Mesenchymal stem cell (in vitro differentiated cells and primary cell): ENCODE data around the gene C12orf60.

Experiments used
- DNase-seq: peaks from one replicate; pipeline ENCODE4 v3.0.0-alpha.2; 2013
- H2AFZ ChIP-seq: one replicate; pipeline ENCODE4 v1.6.1; 2013; ENCODE audit warnings: low read depth, mild to moderate bottlenecking, control low read depth, inconsistent platforms, low read length, moderate library complexity
- H2AK5ac ChIP-seq: 2 replicates; pipeline ENCODE4 v1.6.1; 2013; ENCODE audit warnings: low read length, moderate library complexity, mild to moderate bottlenecking, inconsistent platforms; ENCODE audit not compliant: severe bottlenecking
- H2BK120ac ChIP-seq: one replicate; pipeline ENCODE4 v1.6.1; 2013; ENCODE audit warnings: low read depth, mild to moderate bottlenecking, inconsistent platforms, low read length, moderate library complexity
- H2BK12ac ChIP-seq, 2 experiments: one replicate each; pipeline ENCODE4 v1.6.1; 2013; ENCODE audit warnings: inconsistent platforms in 2 of 2, low read length in 2 of 2, mild to moderate bottlenecking in 2 of 2, moderate library complexity in 2 of 2, control low read depth in 1 of 2
- H2BK15ac ChIP-seq: one replicate; pipeline ENCODE4 v1.6.1; 2013; ENCODE audit warnings: mild to moderate bottlenecking, low read depth, inconsistent platforms; ENCODE audit not compliant: poor library complexity, severe bottlenecking
- H2BK5ac ChIP-seq: 2 replicates; pipeline ENCODE4 v1.6.1; 2013; ENCODE audit warnings: low read depth, mild to moderate bottlenecking, low read length, control low read depth, inconsistent platforms; ENCODE audit not compliant: poor library complexity, severe bottlenecking
- H3K14ac ChIP-seq, 2 experiments: one replicate each; pipeline ENCODE4 v1.6.1; 2013; ENCODE audit warnings: inconsistent platforms in 2 of 2, low read length in 2 of 2, control low read depth in 1 of 2, mild to moderate bottlenecking in 1 of 2, moderate library complexity in 1 of 2
- H3K18ac ChIP-seq, 2 experiments: one replicate each; pipeline ENCODE4 v1.6.1; 2013; ENCODE audit warnings: inconsistent platforms in 2 of 2, low read length in 2 of 2, control low read depth in 1 of 2, low read depth in 1 of 2, mild to moderate bottlenecking in 1 of 2
- H3K23ac ChIP-seq, 2 experiments: one replicate each; pipeline ENCODE4 v1.6.1; 2013; ENCODE audit warnings: inconsistent platforms in 2 of 2, low read length in 2 of 2, mild to moderate bottlenecking in 2 of 2, moderate library complexity in 2 of 2, control low read depth in 1 of 2
- H3K27ac ChIP-seq: 2 replicates; pipeline ENCODE4 v1.5.1; 2013; ENCODE audit warnings: mild to moderate bottlenecking, moderate library complexity, low read length, control low read depth, inconsistent platforms; ENCODE audit not compliant: poor library complexity, severe bottlenecking
- H3K27me3 ChIP-seq, 2 experiments: 2 replicates each; pipeline versions ENCODE4 v1.6.1 to v1.7.0; 2013; ENCODE audit warnings: low read length in 2 of 2, mild to moderate bottlenecking in 2 of 2, moderate library complexity in 2 of 2, control low read depth in 1 of 2, inconsistent platforms in 1 of 2; ENCODE audit not compliant: control insufficient read depth in 1 of 2, insufficient read depth in 1 of 2
- H3K36me3 ChIP-seq, 2 experiments: 2 replicates each; pipeline versions ENCODE4 v1.6.1 to v1.7.0; 2013; ENCODE audit warnings: low read length in 2 of 2, control low read depth in 1 of 2, inconsistent platforms in 1 of 2, low read depth in 1 of 2, mild to moderate bottlenecking in 1 of 2; ENCODE audit not compliant: insufficient read depth in 2 of 2, control insufficient read depth in 1 of 2
- H3K4ac ChIP-seq, 2 experiments: one replicate each; pipeline ENCODE4 v1.6.1; 2013; ENCODE audit warnings: inconsistent platforms in 2 of 2, low read length in 2 of 2, mild to moderate bottlenecking in 2 of 2, moderate library complexity in 2 of 2, control low read depth in 1 of 2, low read depth in 1 of 2
- H3K4me1 ChIP-seq: 2 replicates; pipeline ENCODE4 v1.6.1; 2013; ENCODE audit warnings: low read depth, low read length, control low read depth; ENCODE audit not compliant: control insufficient read depth, insufficient read depth
- H3K4me2 ChIP-seq: 2 replicates; pipeline ENCODE4 v1.6.1; 2013; ENCODE audit warnings: low read length, mild to moderate bottlenecking, inconsistent platforms; ENCODE audit not compliant: poor library complexity, severe bottlenecking
- H3K4me3 ChIP-seq, 2 experiments: 2 replicates each; pipeline versions ENCODE4 v1.5.1 to v1.7.0; 2013; ENCODE audit warnings: low read length in 2 of 2, mild to moderate bottlenecking in 2 of 2, control low read depth in 1 of 2, low read depth in 1 of 2; ENCODE audit not compliant: insufficient read depth in 1 of 2
- H3K79me1 ChIP-seq: replicated peaks from 2 replicates; pipeline ENCODE4 v1.6.1; 2013; ENCODE audit warnings: mild to moderate bottlenecking, control low read depth, low read length, inconsistent platforms; ENCODE audit not compliant: poor library complexity, severe bottlenecking
- H3K9ac ChIP-seq: 2 replicates; pipeline ENCODE4 v1.7.0; 2013; ENCODE audit warnings: mild to moderate bottlenecking, low read length, moderate library complexity
- H3K9me3 ChIP-seq: 2 replicates; pipeline ENCODE4 v1.7.0; 2013; ENCODE audit warnings: mild to moderate bottlenecking, low read length; ENCODE audit not compliant: control insufficient read depth
- H4K8ac ChIP-seq: one replicate; pipeline ENCODE4 v1.6.1; 2013; ENCODE audit warnings: inconsistent platforms, mild to moderate bottlenecking, low read length, moderate library complexity
- H4K91ac ChIP-seq: one replicate; pipeline ENCODE4 v1.6.1; 2013; ENCODE audit warnings: mild to moderate bottlenecking, low read length, inconsistent platforms
- WGBS: methylation state at CpG from one replicate; pipeline ENCODE4 v1.1.7; 2013; ENCODE audit warnings: mixed read lengths; 5-methylcytosine and 5-hydroxymethylcytosine counted together

Gene C12orf60

DNA sequence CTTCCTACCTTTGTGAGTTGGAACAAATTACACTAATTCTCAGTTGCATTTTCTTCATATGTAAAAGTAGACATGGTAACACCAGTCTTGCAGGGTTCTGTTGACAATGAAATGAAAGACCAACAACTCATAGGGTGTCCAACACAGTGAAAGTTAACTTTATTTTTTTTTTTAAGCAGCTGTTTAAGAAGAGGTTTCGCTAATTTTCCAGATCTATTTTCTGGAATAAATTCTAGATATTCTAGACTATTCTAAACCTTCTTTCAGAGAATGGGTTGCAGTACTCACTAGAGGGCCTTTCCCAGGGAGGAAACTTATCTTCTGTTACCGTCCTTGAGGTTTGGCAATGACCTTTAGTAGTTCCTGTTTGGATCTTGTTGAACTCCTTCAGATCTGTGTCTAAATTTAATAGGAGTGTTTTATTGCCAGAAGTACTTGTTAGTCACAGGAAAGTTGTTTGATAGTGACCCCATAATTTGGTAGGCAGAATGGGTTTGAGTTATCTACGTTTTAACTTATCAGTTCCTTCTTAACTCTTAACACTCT lies 42.6 kb downstream of the C12orf60 start:
- no peaks in the 10 kb centered on the region for H3K27me3 ChIP-seq

DNA sequence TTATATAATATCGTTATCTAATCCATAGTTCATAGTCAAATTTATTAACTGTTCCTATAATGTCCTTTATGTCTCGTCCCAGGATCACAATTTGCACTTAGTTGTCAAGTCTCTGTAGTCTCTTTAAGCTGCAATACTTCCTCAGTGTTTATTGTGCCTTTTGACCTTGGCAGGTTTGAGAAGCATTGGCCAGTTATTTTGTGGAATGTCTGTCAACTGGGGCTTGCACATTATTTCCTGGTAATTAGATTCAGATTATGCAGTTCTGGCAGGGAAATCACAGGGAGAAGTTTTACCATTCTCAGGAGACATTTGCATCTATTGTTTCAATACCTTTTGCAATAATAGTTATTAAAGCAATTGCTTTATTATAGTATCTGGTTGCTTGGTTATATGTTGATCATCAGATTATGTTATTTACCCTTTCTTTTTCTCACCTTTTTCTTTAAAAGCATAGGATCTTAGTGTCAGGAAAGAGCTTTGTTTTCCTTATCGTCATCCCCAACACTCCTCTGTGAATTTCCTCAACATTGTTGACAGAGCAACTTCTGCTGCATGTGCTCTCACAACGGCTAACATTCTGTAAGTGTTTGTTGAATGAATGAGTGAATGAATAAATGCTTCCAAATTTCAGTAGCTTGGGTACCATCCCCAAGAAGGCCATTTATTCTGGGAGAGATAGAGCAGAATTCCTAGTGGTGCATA lies 43.6 kb downstream of the C12orf60 start:
- no peak overlapping the region for H3K23ac ChIP-seq
- 97% methylated on average over 3 of the region's 4 CpGs for WGBS

More for the DNA sequence above, 42.6 kb downstream of the C12orf60 start:
- Histone ChIP-seq H4K91ac (no peak overlapping the region), H3K4me1 (peaks cover 2% of the 10 kb centered on the region), H3K79me1 (no peaks in the 10 kb centered on the region), H3K9ac (no peak overlapping the region), H3K23ac (no peak overlapping the region), H3K36me3 (no peaks in the 10 kb centered on the region), H2AFZ (no peak overlapping the region), H3K27ac (no peak overlapping the region), H3K14ac (no peak overlapping the region), H3K4me3 (no peak overlapping the region), H3K9me3 (no peaks in the 10 kb centered on the region), H3K4ac (no peak overlapping the region), H3K18ac (no peak overlapping the region), H2BK120ac (no peak overlapping the region), H2BK12ac (no peak overlapping the region), H2BK5ac (no peak overlapping the region), H3K4me2 (no peak overlapping the region), H2BK15ac (no peak overlapping the region), H4K8ac (no peak overlapping the region), H2AK5ac (no peak overlapping the region)
- 6% methylated on average over 1 of the region's 3 CpGs for WGBS
- no peak for DNase-seq

DNA sequence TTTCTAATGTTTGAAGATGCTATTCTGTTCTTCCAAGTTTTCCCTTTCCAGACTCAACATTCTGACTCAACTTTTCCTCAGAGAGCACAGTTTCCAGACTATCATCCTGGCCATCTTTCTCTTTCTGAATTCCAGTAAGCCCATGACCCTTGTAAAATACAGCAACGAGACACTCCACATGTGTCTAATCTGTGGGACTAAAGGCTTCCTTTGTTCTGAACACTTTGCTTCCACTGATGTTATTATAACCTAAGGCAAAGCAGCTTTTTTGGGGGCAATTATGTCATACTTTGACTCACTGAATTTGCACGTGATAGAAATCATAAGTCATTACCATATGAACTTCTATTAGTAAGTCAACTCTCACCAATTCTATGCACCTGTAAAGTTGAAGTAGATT lies 46.2 kb downstream of the C12orf60 start:
- Histone ChIP-seq H3K4me1 (no peaks in the 10 kb centered on the region), H3K23ac (no peak overlapping the region), H2BK15ac (no peak overlapping the region), H3K4me2 (no peak overlapping the region), H2BK5ac (no peak overlapping the region), H2BK120ac (no peak overlapping the region), H2BK12ac (no peak overlapping the region), H4K91ac (no peak overlapping the region), H3K9ac (no peak overlapping the region), H2AK5ac (no peak overlapping the region), H3K27me3 (no peaks in the 10 kb centered on the region), H3K4me3 (no peak overlapping the region), H4K8ac (no peak overlapping the region), H3K14ac (no peak overlapping the region), H3K18ac (no peak overlapping the region), H3K4ac (no peak overlapping the region), H3K9me3 (no peaks in the 10 kb centered on the region), H3K36me3 (no peaks in the 10 kb centered on the region), H3K27ac (no peak overlapping the region), H2AFZ (no peak overlapping the region), H3K79me1 (no peaks in the 10 kb centered on the region)
- no peak for DNase-seq
- 60% methylated on average over 1 of the region's 2 CpGs for WGBS

More for the DNA sequence above, 43.6 kb downstream of the C12orf60 start:
- no peak overlapping the region for H4K91ac ChIP-seq
- H3K4ac ChIP-seq = no peak overlapping the region
- H3K14ac ChIP-seq = no peak overlapping the region
- no peak overlapping the region for H2BK15ac ChIP-seq
- H3K18ac ChIP-seq = no peak overlapping the region
- no peak overlapping the region for H4K8ac ChIP-seq
- H3K36me3 ChIP-seq = no peaks in the 10 kb centered on the region
- no peaks in the 10 kb centered on the region for H3K4me1 ChIP-seq
- no peaks in the 10 kb centered on the region for H3K79me1 ChIP-seq
- no peaks in the 10 kb centered on the region for H3K9me3 ChIP-seq
- H2BK120ac ChIP-seq = no peak overlapping the region
- no peak overlapping the region for H3K9ac ChIP-seq
- H2BK12ac ChIP-seq = peak overlapping the region in 1 of 2 experiments; percentile 18
- H3K27ac ChIP-seq = no peak overlapping the region
- H2BK5ac ChIP-seq = no peak overlapping the region
- DNase-seq = no peak
- H2AFZ ChIP-seq = no peak overlapping the region
- H3K27me3 ChIP-seq = no peaks in the 10 kb centered on the region
- H3K4me2 ChIP-seq = peak overlapping the region; percentile 14
- no peak overlapping the region for H2AK5ac ChIP-seq
- H3K4me3 ChIP-seq = no peak overlapping the region

DNA sequence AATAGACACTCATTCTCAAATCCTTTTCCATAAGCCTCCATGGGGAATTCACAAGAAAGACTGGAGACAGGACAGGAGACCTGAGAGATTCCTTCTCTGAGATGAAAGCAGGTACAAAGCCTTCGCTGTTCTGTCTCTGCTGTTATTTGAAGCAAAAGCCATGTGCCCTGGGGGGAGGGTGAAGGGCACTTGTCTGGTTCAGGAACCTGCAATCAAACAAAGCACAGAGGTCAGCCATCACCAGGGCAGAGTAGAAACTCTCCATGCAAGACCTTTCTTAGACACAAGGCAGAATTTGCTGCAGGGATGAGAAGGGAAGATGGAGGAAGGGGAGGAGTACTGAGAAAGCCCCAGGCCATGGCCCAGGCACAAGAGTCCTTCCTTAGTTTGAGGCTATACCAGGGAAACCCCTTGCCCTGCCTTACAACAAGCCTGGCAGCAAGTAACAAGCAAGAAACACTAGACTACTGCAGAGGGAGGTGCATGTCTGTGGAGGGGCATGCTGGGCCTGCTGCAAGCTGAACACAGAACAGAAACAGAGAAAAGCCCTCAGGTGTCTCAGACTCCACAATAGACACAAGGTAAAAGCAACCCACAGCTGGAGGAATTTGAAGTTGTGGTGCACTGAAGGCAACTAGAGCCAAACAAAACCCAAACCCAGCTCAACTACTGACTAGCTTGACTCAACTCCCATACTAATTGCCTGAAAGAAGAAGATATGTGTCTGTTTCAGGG lies 47.6 kb downstream of the C12orf60 start:
- DNase-seq = no peak

More for the DNA sequence above, 47.6 kb downstream of the C12orf60 start:
- H3K27ac ChIP-seq = no peak overlapping the region
- H3K9ac ChIP-seq = no peak overlapping the region
- no peak overlapping the region for H2BK120ac ChIP-seq
- H2AK5ac ChIP-seq = no peak overlapping the region
- H4K8ac ChIP-seq = no peak overlapping the region
- H3K4me1 ChIP-seq = no peaks in the 10 kb centered on the region
- no peaks in the 10 kb centered on the region for H3K36me3 ChIP-seq
- H3K23ac ChIP-seq = no peak overlapping the region
- no peak overlapping the region for H3K4me2 ChIP-seq
- H3K79me1 ChIP-seq = no peaks in the 10 kb centered on the region
- 100% methylated on average over 1 of the region's 1 CpG for WGBS
- peak overlapping the region in 1 of 2 experiments; percentile 53 for H3K4ac ChIP-seq
- H2AFZ ChIP-seq = no peak overlapping the region
- no peak overlapping the region for H4K91ac ChIP-seq
- H2BK15ac ChIP-seq = no peak overlapping the region
- H3K9me3 ChIP-seq = no peaks in the 10 kb centered on the region
- H3K14ac ChIP-seq = no peak overlapping the region
- H2BK5ac ChIP-seq = no peak overlapping the region
- no peak overlapping the region for H3K18ac ChIP-seq
- H3K4me3 ChIP-seq = no peak overlapping the region
- H3K27me3 ChIP-seq = no peaks in the 10 kb centered on the region
- no peak overlapping the region for H2BK12ac ChIP-seq
